ENCODE measurements around the gene COX19.
A peak's percentile ranks its signal among the peaks of the same experiment; 100 is the strongest.

The COX19 gene

GRCh38 chr7:992709-993607 lies 17.6 kb upstream of the COX19 start:
- peak; percentile 89 to 95 (median 94) for DNase-seq (ENCODE audit: low read depth in 2 of 3, low spot score in 1 of 3)

GRCh38 chr7:991729-992656 lies 16.6 kb upstream of the COX19 start:
- DNase-seq (ENCODE audit: low read depth in 2 of 3, low spot score in 1 of 3): no peak

- DNase-seq (ENCODE audit: low read depth in 2 of 3, low spot score in 1 of 3): no peak
Observed at GRCh38 chr7:990933-991728, 15.8 kb upstream of the COX19 start.

- no peak for DNase-seq (ENCODE audit: low read depth in 2 of 3, low spot score in 1 of 3)
Observed at GRCh38 chr7:990352-990932, 15.1 kb upstream of the COX19 start.

- DNase-seq (ENCODE audit: low read depth in 2 of 3, low spot score in 1 of 3): no peak
Observed at GRCh38 chr7:988963-989529, 13.7 kb upstream of the COX19 start.

- DNase-seq (ENCODE audit: low read depth in 2 of 3, low spot score in 1 of 3): no peak
Observed at GRCh38 chr7:988426-988911, 13.1 kb upstream of the COX19 start.

GRCh38 chr7:987909-988308 lies 12.6 kb upstream of the COX19 start:
- no peak for DNase-seq (ENCODE audit: low read depth in 2 of 3, low spot score in 1 of 3)

- DNase-seq (ENCODE audit: low read depth in 2 of 3, low spot score in 1 of 3): no peak
Observed at GRCh38 chr7:986766-987751, 11.7 kb upstream of the COX19 start.

- DNase-seq (ENCODE audit: low read depth in 2 of 3, low spot score in 1 of 3): no peak
Observed at GRCh38 chr7:985915-986741, 10.8 kb upstream of the COX19 start.

GRCh38 chr7:985127-985416 lies 9.7 kb upstream of the COX19 start:
- DNase-seq (ENCODE audit: low read depth in 2 of 3, low spot score in 1 of 3): no peak

- DNase-seq (ENCODE audit: low read depth in 2 of 3, low spot score in 1 of 3): no peak
Observed at GRCh38 chr7:984361-985126, 9.2 kb upstream of the COX19 start.

GRCh38 chr7:983616-984071 lies 8.3 kb upstream of the COX19 start:
- no peak for DNase-seq (ENCODE audit: low read depth in 2 of 3, low spot score in 1 of 3)

- DNase-seq (ENCODE audit: low read depth in 2 of 3, low spot score in 1 of 3): no peak
Observed at GRCh38 chr7:983004-983615, 7.8 kb upstream of the COX19 start, which contains the start of gene CYP2W1. Gene CYP2W1, plus strand, starts transcription at chr7:983181. Its CDS starts 31 bp downstream, at chr7:983212.

- no peak for DNase-seq (ENCODE audit: low read depth in 2 of 3, low spot score in 1 of 3)
Observed at GRCh38 chr7:982511-983003, 7.2 kb upstream of the COX19 start.

- DNase-seq (ENCODE audit: low read depth in 2 of 3, low spot score in 1 of 3): no peak
Observed at GRCh38 chr7:981793-982510, 6.6 kb upstream of the COX19 start.

GRCh38 chr7:979886-980571 lies 4.7 kb upstream of the COX19 start:
- DNase-seq (ENCODE audit: low read depth in 2 of 3, low spot score in 1 of 3): no peak

All from stimulated activated CD4-positive, alpha-beta T cell treated with anti-CD3 and anti-CD28 coated beads, Interleukin-12 subunit alpha, Interleukin-12 subunit beta, amount 100 ng/mL, for 48 hours (primary cell).